Psoas muscle (tissue), 8 donors: ENCODE results near the gene ARHGEF37. TPM values are rescaled to one million over a fixed set of nuclear protein-coding genes. Genes with fewer than 3 reads are reported as not detected.

ENCODE experiments used
- ATAC-seq, 4 donors: fragments of 200-7000 bp; cut with Tn5 transposase; one replicate each; pipeline ENCODE4 v1.9.1; 2020; ENCODE audit warnings: moderate library complexity in 3 of 4, mild to moderate bottlenecking in 2 of 4
- DNase-seq, 2 donors: peaks; one replicate each; pipeline ENCODE4 v3.0.0-alpha.2; 2020
- H3K27ac ChIP-seq: fragments of 200-600 bp; one replicate; pipeline ENCODE4 v1.8.0; 2022
- H3K27me3 ChIP-seq, 3 donors: fragments of 200-600 bp in 1 of 3; one replicate each; pipeline versions ENCODE4 v1.6.1 to v1.8.0; 2013 to 2022; ENCODE audit warnings: low read length in 2 of 3, mild to moderate bottlenecking in 2 of 3, moderate library complexity in 1 of 3; ENCODE audit not compliant: insufficient read depth in 3 of 3
- H3K36me3 ChIP-seq, 2 donors: fragments of 200-600 bp in 1 of 2; one replicate each; pipeline versions ENCODE4 v1.6.1 to v1.8.0; 2013 to 2022; ENCODE audit warnings: low read depth in 1 of 2, mild to moderate bottlenecking in 1 of 2, moderate library complexity in 1 of 2; ENCODE audit not compliant: insufficient read depth in 1 of 2
- H3K4me1 ChIP-seq: fragments of 200-600 bp; one replicate; pipeline ENCODE4 v1.8.0; 2022
- H3K4me3 ChIP-seq: fragments of 200-600 bp; one replicate; pipeline ENCODE4 v1.8.0; 2022; ENCODE audit warnings: mild to moderate bottlenecking
- H3K9me3 ChIP-seq: fragments of 200-600 bp; one replicate; pipeline ENCODE4 v1.8.0; 2022
- CTCF ChIP-seq: fragments of 200-600 bp; IDR thresholded peaks from one replicate; pipeline ENCODE4 v1.8.0; 2022; ENCODE audit warnings: antibody characterized with exemption
- WGBS, 3 donors: extraction: QIAGEN DNeasy Blood & Tissue Kit; methylation state at CpG; one replicate each; pipeline versions ENCODE4 v1.1.6 to v1.1.7; 2013; 5-methylcytosine and 5-hydroxymethylcytosine counted together
- intact Hi-C, 2 donors: fragments of 100-400 bp; cut with DNase I; formaldehyde crosslinking; loops; one replicate each; pipeline versions ENCODE4 v1.11.0 to v1.14.2; 2022
- polyA plus RNA-seq, 3 donors: library from polyadenylated mRNA; stranded (reverse); fragments of 200-250 nt; gene quantifications; one replicate each; pipeline ENCODE4 v1.2.3, GENCODE V29; 2013
- total RNA-seq, 4 donors: library from RNA; stranded (reverse); fragmentation: NEBNext Ultra II Directional in 2 of 4; extraction: Animal tissue kit (Norgen Biotek cat#: 25700) in 2 of 4; gene quantifications; one replicate each; pipeline versions ENCODE4 v1.2.1 to v1.2.4, GENCODE V29; 2021 to 2023
- donor health status: healthy with polysubstance abuse.
- donor health status: DM: no; HTN: no; CAD: no; lungs with moderate emphysema.
- donor health status: Bipolar disorder and iron deficiency.
- donor health status: healthy.
- donor health status: DM: yes; HTN: yes; CAD: no.
- donor health status: DM: no; HTN: no; CAD: no.
- donor health status: DM: no; HTN: no; CAD: no.
- donor health status: DM: yes; HTN: yes; CAD: no.

ARHGEF37 gene
- total and polyA plus RNA-seq, 7 donors, result 2.3 to 29.3 (median 13.4) TPM

- 73 to 78% (median 74%) methylated on average over 4 of the region's 4 CpGs for WGBS, 3 donors
- H3K27ac ChIP-seq, result no peak overlapping the region
- intact Hi-C loops, result no loop called here
- no peaks in the 10 kb centered on the region for H3K36me3 ChIP-seq
- no peak for ATAC-seq
- DNase-seq, result no peak
- no peaks in the 10 kb centered on the region for H3K27me3 ChIP-seq
- no peaks in the 10 kb centered on the region for H3K4me1 ChIP-seq
- no peak overlapping the region for H3K4me3 ChIP-seq
- no peaks in the 10 kb centered on the region for H3K9me3 ChIP-seq
- TF ChIP-seq CTCF, result no peak
These were observed 8.6 kb upstream of the ARHGEF37 start for GRCh38 chr5:149572576-149573231.

- no peak overlapping the region for H3K27ac ChIP-seq
- H3K36me3 ChIP-seq, result no peaks in the 10 kb centered on the region
- no peak for ATAC-seq
- TF ChIP-seq CTCF, result no peak
- no peak for DNase-seq
- H3K27me3 ChIP-seq, result no peaks in the 10 kb centered on the region
- no peak overlapping the region for H3K4me3 ChIP-seq
- H3K4me1 ChIP-seq, result no peaks in the 10 kb centered on the region
- intact Hi-C loops, result no loop called here
- 70 to 79% (median 71%) methylated on average over 3 of the region's 3 CpGs for WGBS, 3 donors
- no peaks in the 10 kb centered on the region for H3K9me3 ChIP-seq
These were observed 6.2 kb upstream of the ARHGEF37 start for GRCh38 chr5:149575131-149575530.

GRCh38 chr5:149576021-149576420, 5.3 kb upstream of the ARHGEF37 start:
- no peaks in the 10 kb centered on the region for H3K27me3 ChIP-seq
- H3K4me3 ChIP-seq, result no peak overlapping the region
- intact Hi-C loops, result no loop called here
- no peak for ATAC-seq
- WGBS, 3 donors, result 91 to 97% (median 93%) methylated on average over 3 of the region's 3 CpGs
- no peaks in the 10 kb centered on the region for H3K9me3 ChIP-seq
- no peaks in the 10 kb centered on the region for H3K36me3 ChIP-seq
- H3K27ac ChIP-seq, result no peak overlapping the region
- no peak for TF ChIP-seq CTCF
- no peaks in the 10 kb centered on the region for H3K4me1 ChIP-seq
- DNase-seq, result no peak

- H3K4me3 ChIP-seq, result no peak overlapping the region
- TF ChIP-seq CTCF, result no peak
- DNase-seq (no peak), ATAC-seq (no peak)
- intact Hi-C loops, result no loop called here
- no peak overlapping the region for H3K27ac ChIP-seq
- H3K4me1 ChIP-seq, result peaks cover 20% of the 10 kb centered on the region
- H3K27me3 ChIP-seq, result no peaks in the 10 kb centered on the region
- H3K36me3 ChIP-seq, result no peaks in the 10 kb centered on the region
- WGBS, 3 donors, result 70 to 93% (median 75%) methylated on average over 5 of the region's 5 CpGs
- no peaks in the 10 kb centered on the region for H3K9me3 ChIP-seq
These were observed 2.4 kb upstream of the ARHGEF37 start for GRCh38 chr5:149578896-149579295.

GRCh38 chr5:149580808-149581191, 498 bp upstream of the ARHGEF37 start:
- intact Hi-C loops, result no loop called here
- TF ChIP-seq CTCF, result no peak
- Histone ChIP-seq H3K4me1 (peaks cover 24% of the 10 kb centered on the region), H3K27me3 (no peaks in the 10 kb centered on the region), H3K36me3 (no peaks in the 10 kb centered on the region), H3K27ac (peak overlapping the region; percentile 92), H3K9me3 (no peaks in the 10 kb centered on the region), H3K4me3 (peak overlapping the region; percentile 78)
- DNase-seq (no peak), ATAC-seq (peak; percentile 33 to 53 (median 44))
- WGBS, 3 donors, result 28 to 34% (median 32%) methylated on average over 10 of the region's 10 CpGs
